Measurements from ENCODE around the gene TICRR.
"Not testable (repeated sequence)": the region's sequence is repeated elsewhere in the genome, so short reads cannot be mapped to it uniquely, and the experiment has no call there.

The TICRR gene, protein sequence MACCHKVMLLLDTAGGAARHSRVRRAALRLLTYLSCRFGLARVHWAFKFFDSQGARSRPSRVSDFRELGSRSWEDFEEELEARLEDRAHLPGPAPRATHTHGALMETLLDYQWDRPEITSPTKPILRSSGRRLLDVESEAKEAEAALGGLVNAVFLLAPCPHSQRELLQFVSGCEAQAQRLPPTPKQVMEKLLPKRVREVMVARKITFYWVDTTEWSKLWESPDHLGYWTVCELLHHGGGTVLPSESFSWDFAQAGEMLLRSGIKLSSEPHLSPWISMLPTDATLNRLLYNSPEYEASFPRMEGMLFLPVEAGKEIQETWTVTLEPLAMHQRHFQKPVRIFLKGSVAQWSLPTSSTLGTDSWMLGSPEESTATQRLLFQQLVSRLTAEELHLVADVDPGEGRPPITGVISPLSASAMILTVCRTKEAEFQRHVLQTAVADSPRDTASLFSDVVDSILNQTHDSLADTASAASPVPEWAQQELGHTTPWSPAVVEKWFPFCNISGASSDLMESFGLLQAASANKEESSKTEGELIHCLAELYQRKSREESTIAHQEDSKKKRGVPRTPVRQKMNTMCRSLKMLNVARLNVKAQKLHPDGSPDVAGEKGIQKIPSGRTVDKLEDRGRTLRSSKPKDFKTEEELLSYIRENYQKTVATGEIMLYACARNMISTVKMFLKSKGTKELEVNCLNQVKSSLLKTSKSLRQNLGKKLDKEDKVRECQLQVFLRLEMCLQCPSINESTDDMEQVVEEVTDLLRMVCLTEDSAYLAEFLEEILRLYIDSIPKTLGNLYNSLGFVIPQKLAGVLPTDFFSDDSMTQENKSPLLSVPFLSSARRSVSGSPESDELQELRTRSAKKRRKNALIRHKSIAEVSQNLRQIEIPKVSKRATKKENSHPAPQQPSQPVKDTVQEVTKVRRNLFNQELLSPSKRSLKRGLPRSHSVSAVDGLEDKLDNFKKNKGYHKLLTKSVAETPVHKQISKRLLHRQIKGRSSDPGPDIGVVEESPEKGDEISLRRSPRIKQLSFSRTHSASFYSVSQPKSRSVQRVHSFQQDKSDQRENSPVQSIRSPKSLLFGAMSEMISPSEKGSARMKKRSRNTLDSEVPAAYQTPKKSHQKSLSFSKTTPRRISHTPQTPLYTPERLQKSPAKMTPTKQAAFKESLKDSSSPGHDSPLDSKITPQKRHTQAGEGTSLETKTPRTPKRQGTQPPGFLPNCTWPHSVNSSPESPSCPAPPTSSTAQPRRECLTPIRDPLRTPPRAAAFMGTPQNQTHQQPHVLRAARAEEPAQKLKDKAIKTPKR (N-terminal part only)

DNA sequence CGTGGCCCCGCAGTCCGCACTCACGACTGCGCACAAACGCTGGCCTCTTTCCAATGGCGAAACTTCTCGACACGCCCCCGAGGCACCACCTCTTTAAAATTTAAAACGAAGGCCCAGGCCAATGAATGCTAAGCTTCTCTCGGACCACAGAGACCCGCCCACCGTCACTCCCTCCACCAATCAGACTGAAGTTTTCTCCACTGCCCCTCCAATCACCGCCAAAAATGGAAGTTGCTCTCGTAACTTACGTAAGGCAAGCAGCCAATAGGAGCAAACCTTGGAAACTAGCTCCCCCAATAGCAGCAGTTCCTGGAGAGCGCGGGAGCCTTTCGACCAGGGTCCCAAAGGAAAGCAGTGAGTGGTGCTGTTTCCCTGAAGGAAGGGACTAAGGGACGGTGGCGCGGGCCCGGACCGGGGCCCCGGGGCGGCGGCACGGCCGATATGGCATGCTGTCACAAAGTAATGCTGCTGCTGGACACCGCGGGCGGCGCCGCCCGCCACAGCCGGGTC is at the start of gene TICRR:
Gene TICRR, plus strand, starts transcription at position 324 of the 510 bp plus-strand sequence. Its CDS starts 118 bp downstream, at position 442.
- peak; percentile 98 for DNase-seq

DNA sequence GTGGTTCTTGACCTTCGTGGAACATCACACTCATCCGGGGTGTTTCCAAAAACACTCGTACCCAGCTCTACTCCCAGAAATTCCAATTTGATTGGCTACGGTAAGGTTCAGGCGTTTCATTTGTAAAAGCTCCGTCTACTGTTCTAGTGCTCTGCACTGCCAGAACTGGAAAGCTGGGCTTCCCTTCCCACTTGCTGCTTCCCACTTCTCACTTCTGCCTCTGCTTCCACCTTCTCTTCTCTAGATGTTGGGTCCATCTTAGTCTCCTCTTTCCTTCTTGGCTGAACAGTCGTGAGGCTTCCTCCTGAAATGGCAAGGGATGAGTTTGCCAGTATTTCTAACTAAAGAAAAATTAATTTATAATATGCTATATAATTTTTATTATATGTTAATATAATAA is 49.1 kb upstream of the TICRR start:
- no peak for DNase-seq

DNA sequence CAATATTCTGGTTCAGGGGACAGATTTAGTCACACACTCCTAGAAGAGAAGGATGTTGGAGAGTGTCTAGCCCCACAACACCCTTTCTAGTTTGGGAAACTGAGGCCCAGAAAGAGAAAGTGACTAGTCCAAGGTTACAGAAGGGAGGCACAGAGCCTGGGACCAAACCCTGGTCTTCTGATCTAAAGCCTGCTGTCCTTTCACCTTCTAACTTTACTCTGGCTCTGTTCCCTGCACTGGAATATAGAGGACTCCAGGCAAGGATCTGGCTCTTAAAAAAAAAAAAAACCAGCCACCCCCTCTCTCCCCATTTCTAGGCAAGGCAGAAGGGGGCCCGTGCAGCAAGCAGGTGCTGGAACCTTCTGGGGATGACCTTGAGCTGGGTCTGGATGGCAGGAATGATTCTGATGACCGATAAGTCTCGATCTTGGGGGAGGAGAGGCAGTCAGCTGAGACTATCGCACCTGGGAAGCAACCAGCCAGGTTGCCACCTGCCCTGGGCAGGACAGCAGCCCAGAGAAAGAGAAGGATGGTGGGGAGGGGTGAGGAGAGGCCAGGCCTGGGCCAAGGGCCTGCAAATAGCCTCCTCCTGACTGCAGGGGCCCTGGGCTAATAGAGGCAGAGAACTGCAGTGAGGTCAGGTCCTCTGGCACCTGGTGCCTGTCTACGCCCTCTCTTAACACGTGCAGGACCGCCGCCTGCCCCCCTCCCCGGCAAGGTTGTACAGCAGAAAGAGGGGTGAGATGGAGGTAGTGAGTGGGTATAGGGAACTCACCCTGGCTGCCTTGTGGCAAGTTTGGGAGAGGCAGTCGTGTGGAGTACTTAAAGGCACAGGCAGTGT is 48.4 kb upstream of the TICRR start:
- no peak for DNase-seq

DNA sequence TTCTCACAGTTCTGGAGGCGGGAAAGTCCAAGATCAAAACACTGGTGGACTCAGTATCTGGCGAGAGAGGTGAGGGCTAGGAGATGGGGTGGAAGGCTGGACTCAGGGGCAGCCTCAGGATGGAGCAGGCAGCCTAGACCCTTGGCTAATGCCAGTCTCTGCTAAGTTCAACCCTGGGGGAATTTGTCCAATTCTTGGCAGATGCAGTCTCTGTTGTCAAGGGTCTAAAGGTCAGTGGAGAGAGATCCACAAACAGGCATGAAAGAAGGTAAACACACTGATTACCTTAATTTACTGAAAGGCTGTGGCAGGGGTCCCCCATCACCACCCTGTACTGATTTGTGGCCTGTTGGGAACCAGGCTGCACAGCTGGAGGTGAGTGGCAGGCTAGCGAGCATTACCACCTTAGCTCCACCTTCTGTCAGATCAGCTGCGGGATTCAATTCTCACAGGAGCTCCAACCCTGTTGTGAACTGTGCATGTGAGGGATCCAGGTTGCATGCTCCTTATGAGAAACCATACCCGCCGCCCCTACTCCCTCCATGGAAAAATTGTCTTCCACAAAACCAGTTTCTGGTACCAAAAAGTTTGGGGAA is 46.4 kb upstream of the TICRR start:
- no peak for DNase-seq

DNA sequence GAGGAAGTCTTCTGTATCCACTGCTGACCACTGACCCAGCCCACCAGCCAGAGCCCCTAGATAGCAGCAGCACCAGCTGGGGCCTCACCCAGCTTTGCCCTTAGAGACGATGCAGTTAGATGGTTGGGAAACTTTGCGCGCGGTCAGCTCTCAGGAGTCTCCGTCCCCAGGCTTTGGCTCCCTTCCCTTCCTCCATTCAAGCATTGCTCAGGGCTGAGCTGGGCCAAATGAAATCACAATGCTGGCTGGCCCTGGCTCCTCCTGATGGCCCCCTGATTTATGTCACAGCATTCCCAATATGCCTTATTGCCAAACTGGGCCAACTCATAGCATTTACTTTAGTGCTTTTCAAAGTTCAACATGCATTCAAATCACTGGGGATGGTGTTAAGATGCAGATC is 44.3 kb upstream of the TICRR start:
- no peak for DNase-seq

DNA sequence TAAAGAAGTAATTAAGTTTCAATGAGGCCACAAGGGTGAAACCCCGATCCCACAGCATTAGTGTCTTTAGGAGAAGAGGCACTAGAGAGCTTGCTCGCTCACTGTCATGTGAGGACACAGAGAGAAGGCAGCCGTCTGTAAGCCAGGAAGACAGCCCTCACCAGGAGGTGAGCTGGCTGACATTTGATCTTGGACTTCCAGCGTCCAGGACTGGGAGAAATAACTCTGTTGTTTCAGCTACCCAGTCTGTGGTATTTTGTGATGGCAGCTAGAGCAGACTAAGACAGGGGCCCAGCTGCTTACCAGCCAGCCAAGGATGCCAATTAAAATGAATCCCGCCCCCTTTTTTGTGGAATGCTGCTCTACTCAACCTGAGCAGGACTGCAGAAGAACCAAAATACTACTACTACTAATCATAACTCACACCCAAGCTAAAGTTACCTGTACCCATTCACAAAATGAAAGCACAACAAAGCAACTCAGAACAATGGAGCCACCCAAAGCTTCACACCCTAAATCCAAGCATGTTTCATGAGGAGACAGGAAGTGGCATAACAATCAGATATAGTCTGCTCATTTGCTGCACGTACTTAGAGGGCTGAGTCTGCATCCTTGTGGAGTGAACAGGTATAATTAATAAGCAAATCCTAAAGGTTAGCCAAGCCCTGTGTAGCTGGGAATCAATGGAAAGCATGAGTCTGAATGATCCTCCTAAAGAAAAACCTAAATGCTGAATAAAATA is 43.3 kb upstream of the TICRR start:
- no peak for DNase-seq

DNA sequence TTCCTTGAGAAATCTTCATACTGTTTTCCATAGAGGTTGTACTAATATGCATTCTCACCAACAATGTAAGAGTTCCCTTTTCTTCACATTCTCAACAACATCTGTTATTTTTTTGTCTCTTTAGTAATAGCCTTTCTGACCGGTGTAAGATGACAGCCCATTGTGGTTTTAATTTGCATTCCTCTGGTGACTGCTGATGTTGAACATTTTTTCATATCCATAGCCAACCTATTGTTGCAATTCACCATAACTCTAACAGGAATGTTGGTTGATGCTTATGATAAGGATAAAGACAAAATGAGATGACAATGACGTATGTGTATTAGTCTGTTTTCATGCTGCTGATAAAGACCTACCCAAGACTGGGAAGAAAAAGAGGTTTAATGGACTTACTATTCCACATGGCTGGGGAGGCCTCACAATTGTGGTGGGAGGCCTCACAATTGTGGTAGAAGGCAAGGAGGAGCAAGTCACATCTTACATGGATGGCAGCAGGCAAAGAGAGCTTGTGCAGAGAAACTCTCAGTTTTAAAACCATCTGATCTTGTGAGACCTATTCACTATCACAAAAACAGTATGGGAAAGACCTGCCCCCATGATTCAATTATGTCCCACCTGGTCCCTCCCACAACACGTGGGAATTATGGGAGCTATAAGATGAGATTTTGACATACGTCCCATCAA is 41.3 kb upstream of the TICRR start:
- DNase-seq = no peak

DNA sequence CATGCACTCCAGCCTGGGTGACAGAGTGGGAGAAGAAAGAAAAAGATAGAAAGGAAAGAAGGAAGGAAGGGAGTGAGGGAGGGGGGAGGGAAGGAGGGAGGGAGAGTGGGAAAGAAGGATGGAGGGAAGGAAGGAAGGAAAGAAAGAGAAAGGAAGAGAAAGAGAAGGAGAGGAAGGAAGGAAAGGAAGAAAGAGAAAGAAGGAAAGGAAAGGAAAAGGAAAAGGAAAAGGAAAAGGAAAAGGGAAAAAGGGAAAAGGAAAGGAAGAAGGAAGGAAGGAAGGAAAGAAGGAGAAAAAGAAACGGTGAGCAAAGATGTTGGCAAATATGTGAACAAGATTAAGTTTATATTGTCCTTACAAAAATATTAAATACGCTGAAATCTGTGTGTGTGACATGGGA is 36.2 kb upstream of the TICRR start:
- no peak for DNase-seq

DNA sequence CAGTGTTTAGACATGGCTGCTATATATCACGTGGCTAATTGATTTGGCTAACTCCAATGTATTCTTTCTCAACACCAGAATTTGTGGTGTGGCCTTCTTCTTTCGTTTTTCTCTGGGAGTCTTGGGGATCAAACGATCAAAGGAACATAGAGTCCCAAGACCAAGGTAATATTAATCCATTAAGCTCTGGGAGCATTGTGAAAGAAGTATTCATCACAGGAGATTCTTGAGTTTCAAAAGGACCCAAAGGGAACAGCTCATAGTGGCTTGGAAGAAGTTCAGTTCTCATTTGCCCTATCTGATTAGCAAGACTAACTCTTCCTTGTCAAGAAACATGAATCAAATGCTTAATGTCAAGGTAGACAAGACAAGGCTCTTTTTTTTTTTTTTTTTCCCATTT is 32.9 kb upstream of the TICRR start:
- DNase-seq = no peak

DNA sequence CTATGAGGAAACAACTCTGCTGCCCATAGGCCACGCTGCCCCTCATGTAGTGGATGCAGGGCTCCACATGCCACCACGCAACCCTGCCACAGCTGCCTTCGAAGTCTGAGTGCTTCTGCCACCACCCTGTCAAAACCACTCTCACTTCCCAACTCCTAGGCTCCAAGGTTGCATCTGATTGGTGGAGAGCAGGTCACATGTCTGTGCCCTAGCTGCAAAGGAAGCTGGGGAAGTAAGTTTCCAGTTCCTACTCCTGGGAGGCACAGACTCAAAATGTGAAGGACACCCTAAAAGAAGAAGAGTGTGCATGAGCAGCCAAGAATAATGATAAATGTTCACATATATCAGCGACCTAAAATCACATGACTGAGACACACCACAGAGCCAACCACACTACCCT is 31.9 kb upstream of the TICRR start:
- no peak for DNase-seq

DNA sequence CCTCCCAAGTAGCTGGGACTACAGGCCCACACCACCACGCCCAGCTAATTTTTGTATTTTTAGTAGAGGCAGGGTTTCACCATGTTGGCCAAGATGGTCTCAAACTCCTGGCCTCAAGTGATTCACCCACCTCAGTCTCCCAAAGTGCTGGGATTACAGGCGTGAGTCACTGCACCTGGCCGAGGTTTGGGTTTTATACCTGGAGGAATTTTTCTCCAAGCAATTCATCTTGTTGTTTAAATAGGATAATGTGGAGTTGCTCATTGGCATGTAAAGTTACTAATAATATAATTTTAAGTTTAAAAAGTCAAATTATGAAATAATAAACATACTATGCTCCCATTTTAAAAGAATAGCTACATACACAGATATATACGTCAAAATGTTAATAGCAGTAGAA is 26.1 kb upstream of the TICRR start:
- DNase-seq = not testable (repeated sequence)

DNA sequence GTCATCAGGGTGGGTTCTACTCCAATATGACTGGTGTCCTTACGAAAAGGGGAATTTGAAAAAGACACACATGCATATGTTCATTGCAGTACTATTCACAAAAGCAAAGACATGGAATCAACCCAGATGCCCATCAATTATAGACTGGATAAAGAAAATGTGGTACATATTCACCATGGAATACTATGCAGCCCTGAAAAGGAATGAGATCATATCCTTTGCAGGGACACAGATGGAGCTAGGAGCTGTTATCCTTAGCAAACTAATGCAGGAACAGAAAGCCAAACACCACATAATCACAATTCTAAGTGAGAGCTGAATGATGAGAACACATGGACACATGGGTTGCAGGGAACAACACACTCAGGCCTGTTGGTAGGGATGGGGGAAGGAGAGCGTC is 24.8 kb upstream of the TICRR start:
- DNase-seq = no peak

DNA sequence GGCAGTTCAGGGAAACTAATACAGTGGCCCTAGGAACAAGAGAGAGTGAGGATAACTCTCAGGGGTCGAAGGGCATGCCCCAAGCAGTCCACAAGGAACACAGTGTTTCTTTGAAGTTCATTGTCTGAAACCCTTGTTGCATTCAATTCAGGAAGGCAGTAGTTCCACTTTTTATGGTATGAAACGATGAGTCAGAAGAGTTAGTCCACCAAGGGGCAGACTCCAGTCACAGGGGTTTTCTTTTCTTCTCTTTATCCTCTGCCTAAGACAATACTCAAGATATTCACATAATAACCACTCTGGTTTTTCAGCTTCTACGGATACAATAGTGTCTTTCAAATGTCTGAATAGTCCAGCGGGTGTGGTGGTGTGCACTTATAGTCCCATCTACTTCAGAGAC is 23.7 kb upstream of the TICRR start:
- no peak for DNase-seq

DNA sequence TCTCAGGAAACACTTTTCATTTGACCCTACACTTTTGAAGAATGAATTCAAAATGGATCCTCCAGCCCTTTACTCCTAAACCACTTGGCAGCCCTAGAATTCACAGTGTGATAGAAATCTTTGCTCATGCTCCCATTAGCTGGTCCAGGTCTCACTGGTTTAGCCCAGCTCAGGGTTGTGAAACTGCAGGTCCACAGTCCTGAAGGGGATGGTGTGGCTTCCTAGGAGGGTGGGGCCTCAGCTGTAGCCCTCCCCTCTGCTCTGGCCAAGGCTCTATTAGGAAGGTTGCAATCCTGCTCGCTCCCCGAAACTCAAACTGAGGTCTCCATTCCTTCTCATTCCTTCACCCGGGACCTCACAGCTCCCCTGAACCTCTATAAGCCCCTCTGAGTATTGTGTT is 21.6 kb upstream of the TICRR start:
- DNase-seq = no peak

DNA sequence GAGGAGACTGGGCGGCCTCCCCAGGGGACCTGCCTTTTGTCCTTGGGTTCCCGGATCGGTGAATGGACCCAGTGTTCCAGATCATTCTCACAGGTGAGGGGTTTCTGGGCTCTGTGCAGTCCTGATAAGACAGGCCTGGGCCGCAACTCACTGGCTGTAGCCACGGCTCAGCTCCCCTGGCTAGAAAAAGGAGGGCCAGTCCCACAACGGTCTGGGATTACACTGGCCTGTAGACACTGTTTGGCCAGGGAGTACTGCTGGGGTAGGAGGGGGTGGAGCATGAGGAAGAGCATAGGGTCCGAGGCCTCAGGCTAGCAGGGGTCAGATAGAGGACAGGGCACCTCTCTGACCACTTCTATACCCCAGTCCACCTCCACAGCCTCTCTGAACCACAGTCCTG is 21.0 kb upstream of the TICRR start:
- DNase-seq = no peak

DNA sequence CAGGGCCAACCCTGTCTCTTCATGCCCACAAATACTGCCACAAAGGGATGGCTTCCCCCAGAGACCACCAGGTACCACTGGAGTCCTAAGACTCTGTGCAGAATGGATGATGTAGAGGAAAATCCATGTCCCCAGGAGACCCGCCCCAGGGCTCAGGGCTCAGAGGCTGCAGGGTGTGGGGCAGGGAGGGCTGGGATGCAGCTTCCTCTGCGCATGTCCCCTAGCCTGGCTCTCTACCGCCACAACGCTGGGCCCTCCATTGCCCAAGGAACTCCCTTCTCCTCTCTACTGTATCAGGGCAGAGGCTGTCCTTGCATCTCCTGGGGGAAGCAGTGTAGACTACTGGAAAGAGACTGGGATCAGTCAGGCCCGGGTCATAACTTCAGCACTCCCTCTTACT is 19.5 kb upstream of the TICRR start:
- DNase-seq = no peak

DNA sequence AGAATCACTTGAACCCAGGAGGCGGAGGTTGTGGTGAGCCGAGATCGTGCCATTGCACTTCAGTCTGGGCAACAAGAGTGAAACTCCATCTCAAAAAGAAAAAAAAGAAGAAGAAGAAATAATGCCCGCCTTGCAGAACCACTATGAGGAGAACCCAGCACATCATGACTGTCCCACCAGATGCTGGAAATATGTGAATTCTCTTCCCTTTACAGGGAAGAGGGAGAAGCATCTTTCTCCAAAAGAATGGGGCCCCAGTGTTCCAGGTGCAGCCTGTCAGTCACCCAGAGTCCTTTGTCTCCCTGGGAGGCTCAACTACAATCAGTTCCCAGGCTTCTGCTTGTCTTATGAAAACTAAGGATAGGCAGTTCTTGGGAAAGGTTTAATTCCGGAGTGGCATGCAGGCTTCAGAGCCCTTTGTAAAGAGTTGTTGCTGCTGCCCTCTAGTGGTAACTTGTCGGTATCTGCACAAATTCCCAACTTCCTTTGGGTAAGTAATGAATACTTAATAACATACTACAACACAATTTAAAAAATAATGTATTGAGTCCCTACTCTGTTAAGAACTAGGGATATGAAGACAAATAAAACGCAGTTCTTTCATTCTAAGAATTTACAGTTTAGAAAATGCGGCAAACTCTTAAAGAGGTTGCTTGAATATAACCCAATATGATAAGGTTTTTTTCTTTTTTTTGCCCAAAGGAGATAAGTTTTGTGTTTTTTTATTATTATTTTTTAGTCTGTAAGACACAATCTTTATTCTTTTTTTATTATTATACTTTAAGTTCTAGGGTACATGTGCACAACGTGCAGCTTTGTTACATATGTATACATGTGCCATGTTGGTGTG is 18.6 kb upstream of the TICRR start:
- DNase-seq = peak; percentile 75

DNA sequence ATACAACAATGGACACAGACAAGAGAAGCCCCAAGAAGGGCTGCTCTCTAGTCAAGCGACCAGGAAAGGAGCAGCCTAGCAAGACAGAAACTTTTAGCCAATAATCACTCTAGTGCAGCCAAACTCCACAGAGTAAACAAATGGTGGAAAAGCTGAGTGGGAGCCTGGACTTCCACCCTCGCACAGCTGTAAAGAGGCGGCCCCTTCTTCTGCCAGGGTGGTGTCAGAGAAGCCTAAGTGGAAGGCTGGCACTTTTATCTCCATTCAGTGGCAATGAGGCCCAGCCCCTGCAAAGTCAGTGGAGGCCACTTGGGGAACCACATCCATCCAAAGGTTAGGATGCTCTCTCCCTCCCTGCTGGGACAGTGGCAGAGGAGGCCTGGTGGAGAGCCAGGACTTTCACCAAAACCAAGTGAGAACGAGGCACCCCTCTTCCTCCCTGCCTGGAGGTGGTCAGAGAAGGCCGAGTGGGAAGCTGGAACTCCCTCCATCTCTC is 15.5 kb upstream of the TICRR start:
- no peak for DNase-seq

DNA sequence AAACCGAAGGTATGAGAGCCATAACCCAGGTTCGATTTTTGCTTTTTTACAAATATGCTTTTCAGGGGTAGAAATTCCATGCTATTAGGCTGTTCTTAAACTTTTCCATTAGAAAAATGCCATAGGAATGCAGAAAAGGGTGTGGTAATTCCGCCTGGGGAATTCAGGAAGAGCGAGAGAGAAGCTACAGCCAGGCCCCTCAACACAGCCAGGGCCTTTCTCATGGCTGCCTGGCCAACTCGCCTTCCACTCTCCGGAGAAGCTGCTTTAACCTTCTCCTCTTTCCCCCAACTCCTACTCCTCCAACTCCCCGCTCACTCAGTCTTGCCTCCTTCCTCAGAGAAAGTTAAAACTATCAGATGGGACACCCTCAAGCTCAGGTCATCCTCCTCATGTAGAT is 9.1 kb upstream of the TICRR start:
- DNase-seq = no peak
